Fibroblast of villous mesenchyme (primary cell): ENCODE measurements around the gene SUPT3H. TPM values are rescaled to one million over a fixed set of nuclear protein-coding genes. Genes with fewer than 3 reads are reported as not detected.

Experiments
- DNase-seq: peaks from one replicate; pipeline ENCODE4 v3.0.0-alpha.2; 2010; ENCODE audit warnings: low read depth
- H3K4me3 ChIP-seq: 2 replicates; pipeline ENCODE4 v1.5.1; 2011; ENCODE audit warnings: low read depth, mild to moderate bottlenecking, low read length
- CTCF ChIP-seq: IDR thresholded peaks from 2 replicates; pipeline ENCODE4 v1.5.1; 2012; ENCODE audit warnings: low read depth, mild to moderate bottlenecking, low read length; ENCODE audit not compliant: insufficient read depth
- total RNA-seq: library from RNA; depleted of rRNA; stranded (reverse); fragments of >200 nt; gene quantifications from 2 replicates; pipeline ENCODE4 v1.2.3, GENCODE V29; 2012

SUPT3H gene
- total RNA-seq, 1 donor = 7.8 TPM

GRCh38 chr6:45376310-45377042 lies 1.3 kb downstream of the SUPT3H start:
- H3K4me3 ChIP-seq = peak overlapping the region; percentile 88
- TF ChIP-seq CTCF = no peak
- peak; percentile 21 for DNase-seq

- H3K4me3 ChIP-seq = no peak overlapping the region
- TF ChIP-seq CTCF = no peak
- no peak for DNase-seq
These were observed 2.3 kb downstream of the SUPT3H start for GRCh38 chr6:45375449-45375848.

GRCh38 chr6:45371924-45372573 lies 5.7 kb downstream of the SUPT3H start:
- no peak overlapping the region for H3K4me3 ChIP-seq
- DNase-seq = peak; percentile 63

GRCh38 chr6:45369870-45370269 lies 7.9 kb downstream of the SUPT3H start:
- peak; percentile 89 for DNase-seq
- TF ChIP-seq CTCF = no peak
- H3K4me3 ChIP-seq = no peak overlapping the region

More at GRCh38 chr6:45371924-45372573, 5.7 kb downstream of the SUPT3H start:
- TF ChIP-seq CTCF = no peak

- no peak for TF ChIP-seq CTCF
- no peak for DNase-seq
- no peak overlapping the region for H3K4me3 ChIP-seq
These were observed 9.7 kb downstream of the SUPT3H start for GRCh38 chr6:45367999-45368398.

- DNase-seq = no peak
- TF ChIP-seq CTCF = no peak
- no peak overlapping the region for H3K4me3 ChIP-seq
These were observed 11.2 kb downstream of the SUPT3H start for GRCh38 chr6:45366534-45366933.
